A673 (cell line): ENCODE measurements around the gene CD8A. TPM values are rescaled to one million over a fixed set of nuclear protein-coding genes. Genes with fewer than 3 reads are reported as not detected.
A peak's percentile ranks its signal among the peaks of the same experiment; 100 is the strongest.
"Not testable (repeated sequence)": the region's sequence is repeated elsewhere in the genome, so short reads cannot be mapped to it uniquely, and the experiment has no call there.

Experiments used
- Bru-seq: library from RNA; stranded (reverse); fragments of 400-500 nt; gene quantifications from one replicate; lab custom pipeline; 2021; lab: Mats Ljungman, UMichigan
- BruChase-seq, 2 experiments: library from RNA; stranded (reverse); fragments of 400-500 nt; gene quantifications; one replicate each; lab custom pipeline; 2021; lab: Mats Ljungman, UMichigan
- BruUV-seq: library from RNA; stranded (reverse); fragments of 400-500 nt; replicated peaks from 2 replicates; lab custom pipeline; 2021; lab: Mats Ljungman, UMichigan
- CTCF ChIA-PET: fragments of 300-600 bp; sonication (Branson Sonifier 250); formaldehyde crosslinking; loops from one replicate; lab custom pipeline; 2022; ENCODE audit warnings: antibody characterized with exemption; lab: Charles Lee
- POLR2A ChIA-PET: fragments of 300-600 bp; sonication (Branson Sonifier 250); formaldehyde crosslinking; loops from one replicate; lab custom pipeline; 2022; ENCODE audit warnings: antibody characterized with exemption; ENCODE audit not compliant: low non-redundant PET; lab: Charles Lee
- DNase-seq: peaks from one replicate; pipeline ENCODE4 v3.0.0-alpha.2; 2015; ENCODE audit warnings: low spot score
- H3K27ac ChIP-seq: fragments of 200-600 bp; sonication (generic); 2 replicates; pipeline ENCODE4 v1.5.1; 2016; ENCODE audit warnings: mixed run types, low read depth, mild to moderate bottlenecking, mixed read lengths, antibody characterized with exemption, low read length; ENCODE audit not compliant: poor library complexity, severe bottlenecking
- H3K27me3 ChIP-seq: fragments of 200-600 bp; sonication (generic); replicated peaks from 2 replicates; pipeline ENCODE4 v1.6.1; 2017; ENCODE audit warnings: mixed run types, low read depth, mild to moderate bottlenecking, mixed read lengths, antibody characterized with exemption, low read length; ENCODE audit not compliant: insufficient read depth, poor library complexity
- H3K36me3 ChIP-seq: fragments of 200-600 bp; sonication (generic); 2 replicates; pipeline ENCODE4 v1.6.1; 2016; ENCODE audit warnings: mixed run types, mild to moderate bottlenecking, mixed read lengths, antibody characterized with exemption, low read length; ENCODE audit not compliant: insufficient read depth, poor library complexity, severe bottlenecking
- H3K4me1 ChIP-seq: fragments of 200-600 bp; sonication (generic); 2 replicates; pipeline ENCODE4 v1.6.1; 2017; ENCODE audit warnings: mixed run types, mild to moderate bottlenecking, mixed read lengths, antibody characterized with exemption, low read length; ENCODE audit not compliant: insufficient read depth, poor library complexity, severe bottlenecking
- H3K4me3 ChIP-seq: fragments of 200-600 bp; sonication (generic); 2 replicates; pipeline ENCODE4 v1.5.1; 2016; ENCODE audit warnings: low read depth, mixed run types, mild to moderate bottlenecking, mixed read lengths, low read length; ENCODE audit not compliant: poor library complexity, severe bottlenecking
- H3K9me3 ChIP-seq: fragments of 200-600 bp; sonication (generic); 2 replicates; pipeline ENCODE4 v1.6.1; 2016; ENCODE audit warnings: mixed run types, low read depth, mild to moderate bottlenecking, mixed read lengths, antibody characterized with exemption, low read length; ENCODE audit not compliant: poor library complexity, severe bottlenecking
- CTCF ChIP-seq: fragments of 300-800, 200-600 bp; sonication (generic); conservative IDR thresholded peaks from 2 replicates; pipeline ENCODE4 v1.5.1; 2017; ENCODE audit warnings: low read depth, mild to moderate bottlenecking, antibody characterized with exemption, low read length, moderate library complexity, mixed read lengths
- EZH2 ChIP-seq: fragments of 200-600 bp; sonication (generic); IDR thresholded peaks from 2 replicates; pipeline ENCODE4 v1.6.1; 2017; ENCODE audit warnings: borderline replicate concordance, low read depth, mild to moderate bottlenecking, mixed read lengths, antibody characterized with exemption, low read length; ENCODE audit not compliant: poor library complexity, severe bottlenecking
- intact Hi-C: fragments of 100-400 bp; cut with micrococcal nuclease; formaldehyde crosslinking; loops from one replicate; pipeline ENCODE4 v1.10.0; 2022; ENCODE audit not compliant: unreplicated experiment
- long read RNA-seq: library from polyadenylated mRNA; stranded (forward); transcript quantifications from one replicate; pipeline ENCODE4 v2.0.0, GENCODE V29; 2022
- total RNA-seq: library from RNA; stranded (reverse); gene quantifications from 2 replicates; pipeline ENCODE4 v1.2.3, GENCODE V29; 2021

CD8A gene
- total RNA-seq (not detected in 2 replicates), Bru-seq, nascent RNA (not detected), BruChase-seq, experiment 1, labeled RNA remaining after a 2-hour chase (not detected), BruChase-seq, experiment 2, labeled RNA remaining after a 6-hour chase (percentile 4 among the genes with signal in this experiment)
- long read RNA-seq, partial matches to known transcripts: 0 of 1 reads
- long read RNA-seq, other reads (novel, unspliced or antisense): 0 of 1 reads

GRCh38 chr2:86790676-86791572 is at the start of gene CD8A:
Gene CD8A, minus strand, starts transcription at chr2:86790913. Its CDS starts 88 bp downstream, at chr2:86790825.
- Histone ChIP-seq H3K36me3 (no peaks in the 10 kb centered on the region), H3K27ac (no peak within 1 kb of the TSS), H3K4me1 (peaks cover 12% of the 10 kb centered on the region), H3K27me3 (peaks cover 80% of the 10 kb centered on the region), H3K9me3 (peaks cover 4% of the 10 kb centered on the region), H3K4me3 (no peak within 1 kb of the TSS)
- TF ChIP-seq CTCF (no peak), EZH2 (peak; percentile 72)
- no peak for DNase-seq
- CTCF ChIA-PET: no interaction called here
- POLR2A ChIA-PET: no interaction called here
- no TSS peak for BruUV-seq
- intact Hi-C loops: loop anchor here (10.0 kb wide), 1 partner anchor 276 kb away; no protein-coding TSS in a partner anchor

- POLR2A ChIA-PET, BruUV-seq, H3K27ac ChIP-seq, CTCF ChIA-PET, H3K4me3 ChIP-seq, DNase-seq, H3K9me3 ChIP-seq, intact Hi-C loops, H3K27me3 ChIP-seq, H3K4me1 ChIP-seq, H3K36me3 ChIP-seq: not testable (repeated sequence)
Measured at GRCh38 chr2:86839871-86840548, 49.3 kb upstream of the CD8A start.

GRCh38 chr2:86839455-86839854 is 48.7 kb upstream of the CD8A start:
- POLR2A ChIA-PET, BruUV-seq, H3K9me3 ChIP-seq, H3K4me3 ChIP-seq, H3K27ac ChIP-seq, DNase-seq, H3K36me3 ChIP-seq, H3K27me3 ChIP-seq, H3K4me1 ChIP-seq, CTCF ChIA-PET, intact Hi-C loops: not testable (repeated sequence)

- H3K4me1 ChIP-seq, BruUV-seq, H3K27ac ChIP-seq, POLR2A ChIA-PET, DNase-seq, H3K27me3 ChIP-seq, H3K4me3 ChIP-seq, H3K9me3 ChIP-seq, H3K36me3 ChIP-seq, CTCF ChIA-PET, intact Hi-C loops: not testable (repeated sequence)
Measured at GRCh38 chr2:86837714-86838113, 47.0 kb upstream of the CD8A start.

- BruUV-seq, H3K27me3 ChIP-seq, CTCF ChIA-PET, H3K9me3 ChIP-seq, H3K4me1 ChIP-seq, H3K36me3 ChIP-seq, H3K27ac ChIP-seq, intact Hi-C loops, H3K4me3 ChIP-seq, POLR2A ChIA-PET: not testable (repeated sequence)
- peak; percentile 67 for DNase-seq
Measured at GRCh38 chr2:86836915-86837695, 46.4 kb upstream of the CD8A start.

- POLR2A ChIA-PET, H3K36me3 ChIP-seq, H3K4me1 ChIP-seq, DNase-seq, H3K27me3 ChIP-seq, BruUV-seq, CTCF ChIA-PET, H3K27ac ChIP-seq, H3K4me3 ChIP-seq, intact Hi-C loops, H3K9me3 ChIP-seq: not testable (repeated sequence)
Measured at GRCh38 chr2:86835548-86835889, 44.8 kb upstream of the CD8A start.
